ENCODE measurements around the gene FAM107B. TPM values are rescaled to one million over a fixed set of nuclear protein-coding genes. Genes with fewer than 3 reads are reported as not detected.
A peak's percentile ranks its signal among the peaks of the same experiment; 100 is the strongest.

FAM107B gene
- total and polyA plus RNA-seq, 4 donors, result 38.4 to 85.4 (median 68.9) TPM

GRCh38 chr10:14612873-14613587, 161.7 kb downstream of the FAM107B start:
- Histone ChIP-seq H3K9ac (ENCODE audit: insufficient read depth in 1 of 2, low read length in 2 of 2) (no peak overlapping the region), H3K9me3 (ENCODE audit: control insufficient read depth in 4 of 4, insufficient read depth in 3 of 4, low read length in 3 of 4) (no peaks in the 10 kb centered on the region), H3K27me3 (ENCODE audit: control insufficient read depth in 3 of 3, insufficient read depth in 3 of 3, low read length in 2 of 3) (no peaks in the 10 kb centered on the region), H3K4me3 (no peak overlapping the region), H3K36me3 (ENCODE audit: control insufficient read depth in 4 of 4, insufficient read depth in 4 of 4, low read length in 4 of 4) (no peaks in the 10 kb centered on the region), H3K27ac (ENCODE audit: low read depth in 1 of 2, low read length in 1 of 2) (peak overlapping the region in 1 of 2 donors; percentile 10), H3K4me1 (ENCODE audit: control insufficient read depth in 5 of 5, insufficient read depth in 5 of 5, low read length in 5 of 5) (peaks cover 0 to 19% (median 5%) of the 10 kb centered on the region in 5 donors)
- ATAC-seq (ENCODE audit: insufficient read depth, low FRiP score), result no peak
- WGBS, 2 donors, result 76 to 89% methylated on average over 15 of the region's 15 CpGs
- no peak for DNase-seq
- TF ChIP-seq CTCF (IDR thresholded peaks at IDR 0.05; ENCODE audit: control extremely low read depth, extremely low read depth), result no peak

- Histone ChIP-seq H3K27ac (ENCODE audit: low read depth in 1 of 2, low read length in 1 of 2) (no peak overlapping the region), H3K4me1 (ENCODE audit: control insufficient read depth in 5 of 5, insufficient read depth in 5 of 5, low read length in 5 of 5) (peaks cover 0 to 14% (median 3%) of the 10 kb centered on the region in 5 donors), H3K4me3 (no peak overlapping the region), H3K27me3 (ENCODE audit: control insufficient read depth in 3 of 3, insufficient read depth in 3 of 3, low read length in 2 of 3) (no peaks in the 10 kb centered on the region), H3K36me3 (ENCODE audit: control insufficient read depth in 4 of 4, insufficient read depth in 4 of 4, low read length in 4 of 4) (no peaks in the 10 kb centered on the region), H3K9ac (ENCODE audit: insufficient read depth in 1 of 2, low read length in 2 of 2) (no peak overlapping the region), H3K9me3 (ENCODE audit: control insufficient read depth in 4 of 4, insufficient read depth in 3 of 4, low read length in 3 of 4) (no peaks in the 10 kb centered on the region)
- no peak for TF ChIP-seq CTCF (IDR thresholded peaks at IDR 0.05; ENCODE audit: control extremely low read depth, extremely low read depth)
- ATAC-seq (ENCODE audit: insufficient read depth, low FRiP score) (no peak), DNase-seq (peak in 2 of 3 donors; percentile 43 to 71)
- 17 to 22% methylated on average over 2 of the region's 2 CpGs for WGBS, 2 donors
Observed at GRCh38 chr10:14611968-14612693, 162.6 kb downstream of the FAM107B start.

DNA sequence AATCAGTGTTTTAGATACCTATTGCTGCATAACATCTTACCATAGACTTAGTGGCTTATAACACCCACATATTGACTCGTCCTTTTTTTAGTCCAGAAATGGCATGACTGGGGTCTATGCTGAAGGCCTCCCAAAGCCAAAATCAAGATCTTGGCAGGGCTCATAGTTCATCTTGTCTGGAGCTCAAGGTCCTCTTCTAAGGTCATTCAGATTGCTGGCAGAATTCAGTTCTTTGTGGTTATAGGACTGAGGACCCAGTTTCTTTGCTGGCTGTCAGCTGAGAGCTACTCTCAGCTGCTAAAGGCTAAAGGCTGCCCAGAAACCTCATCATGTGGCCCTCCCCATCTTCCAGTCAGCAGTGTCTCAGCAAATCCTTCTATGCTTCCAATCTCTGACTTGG, 165.5 kb downstream of the FAM107B start:
- Histone ChIP-seq H3K4me3 (no peak overlapping the region), H3K27ac (ENCODE audit: low read depth in 1 of 2, low read length in 1 of 2) (no peak overlapping the region), H3K4me1 (ENCODE audit: control insufficient read depth in 5 of 5, insufficient read depth in 5 of 5, low read length in 5 of 5) (peaks cover 0 to 25% (median 2%) of the 10 kb centered on the region in 5 donors), H3K27me3 (ENCODE audit: control insufficient read depth in 3 of 3, insufficient read depth in 3 of 3, low read length in 2 of 3) (no peaks in the 10 kb centered on the region), H3K36me3 (ENCODE audit: control insufficient read depth in 4 of 4, insufficient read depth in 4 of 4, low read length in 4 of 4) (no peaks in the 10 kb centered on the region), H3K9me3 (ENCODE audit: control insufficient read depth in 4 of 4, insufficient read depth in 3 of 4, low read length in 3 of 4) (no peaks in the 10 kb centered on the region), H3K9ac (ENCODE audit: insufficient read depth in 1 of 2, low read length in 2 of 2) (no peak overlapping the region)
- no peak for TF ChIP-seq CTCF (IDR thresholded peaks at IDR 0.05; ENCODE audit: control extremely low read depth, extremely low read depth)
- ATAC-seq (ENCODE audit: insufficient read depth, low FRiP score) (no peak), DNase-seq (no peak)
- WGBS, 2 donors, result 94 to 100% methylated on average over 1 of the region's 1 CpG

All from lung (tissue), 12 donors.